NCI-H526 (cell line): Measurements from ENCODE around the gene TGFBR3.

Experiments used
- DNase-seq, 2 experiments: peaks; one replicate each; lab custom pipeline; 2025; lab: John Stamatoyannopoulos, UW

Gene TGFBR3

GRCh38 chr1:91755702-91756287 lies 130.2 kb downstream of the TGFBR3 start:
- DNase-seq: peak in 1 of 2 experiments; percentile 24

DNA sequence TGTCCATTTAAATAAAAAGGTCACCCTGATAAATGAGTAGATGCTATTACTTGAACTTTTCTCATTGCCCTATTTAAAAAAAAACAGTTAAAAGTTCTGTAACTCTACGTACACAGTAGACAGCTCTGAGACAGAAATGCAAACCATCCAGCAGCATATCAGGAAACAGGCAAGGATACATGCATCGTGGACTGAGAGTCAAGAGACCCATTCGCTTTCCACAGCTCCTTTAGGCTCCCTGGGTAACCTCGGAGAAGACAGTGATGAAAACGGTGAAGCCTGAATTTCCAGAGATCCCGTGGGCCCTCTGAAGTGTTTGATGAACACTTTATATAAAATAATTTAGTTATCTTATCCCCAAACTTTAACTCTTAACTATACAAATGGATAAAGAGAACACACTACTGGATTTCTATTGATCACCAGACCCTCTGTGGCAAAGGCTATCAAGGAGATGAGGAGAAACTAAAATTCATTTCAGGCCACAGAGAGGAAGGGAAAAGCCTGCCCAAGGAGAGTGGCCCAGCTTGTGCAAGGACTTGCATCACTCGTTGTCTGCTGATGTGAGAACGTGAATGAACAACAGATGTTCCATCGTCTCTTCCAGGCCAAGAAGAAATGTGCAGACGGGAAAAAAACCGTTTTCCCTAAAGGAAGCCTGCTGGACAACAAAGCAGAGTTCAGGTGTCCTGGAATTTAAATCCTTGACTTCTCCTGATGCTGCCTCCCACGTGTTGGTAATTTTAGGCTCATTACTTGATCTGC lies 131.0 kb downstream of the TGFBR3 start:
- no peak for DNase-seq

DNA sequence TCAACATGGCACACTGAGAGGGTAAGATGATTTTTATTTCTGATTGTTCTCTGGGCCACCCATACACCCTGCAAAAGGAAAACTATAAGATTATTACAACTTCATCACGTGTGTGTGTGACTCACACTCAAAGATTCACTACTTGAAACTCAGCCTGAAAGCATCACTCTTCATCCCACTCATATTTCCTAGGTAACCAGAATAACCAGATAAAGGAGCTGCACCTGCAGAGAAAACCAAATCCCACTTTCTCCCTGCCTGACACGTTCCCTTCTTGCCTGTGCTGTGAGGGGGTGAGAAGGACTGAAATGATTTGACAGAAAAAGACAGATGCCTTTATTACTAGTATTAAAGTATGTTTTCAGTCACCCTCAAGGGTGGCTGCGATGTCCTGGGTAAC lies 131.6 kb downstream of the TGFBR3 start:
- DNase-seq: no peak

DNA sequence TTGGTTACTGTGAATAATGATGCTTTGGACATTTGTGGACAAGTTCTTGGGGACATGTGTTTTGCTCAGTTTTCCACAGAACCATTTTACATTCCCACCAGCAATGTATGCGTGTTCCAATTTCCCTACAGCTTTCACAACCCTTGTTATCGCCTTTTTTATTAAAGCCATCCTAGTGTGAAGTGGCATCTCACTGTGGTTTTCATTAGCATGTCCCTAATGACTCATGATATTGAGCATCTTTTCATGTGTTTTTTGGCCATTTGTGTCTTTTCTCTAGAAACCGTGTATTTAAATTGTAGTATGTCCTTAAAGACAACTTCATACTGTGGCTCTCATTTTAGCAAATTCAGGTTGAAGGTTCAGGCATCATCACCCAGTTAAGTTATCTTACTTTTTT lies 132.1 kb downstream of the TGFBR3 start:
- DNase-seq: no peak

DNA sequence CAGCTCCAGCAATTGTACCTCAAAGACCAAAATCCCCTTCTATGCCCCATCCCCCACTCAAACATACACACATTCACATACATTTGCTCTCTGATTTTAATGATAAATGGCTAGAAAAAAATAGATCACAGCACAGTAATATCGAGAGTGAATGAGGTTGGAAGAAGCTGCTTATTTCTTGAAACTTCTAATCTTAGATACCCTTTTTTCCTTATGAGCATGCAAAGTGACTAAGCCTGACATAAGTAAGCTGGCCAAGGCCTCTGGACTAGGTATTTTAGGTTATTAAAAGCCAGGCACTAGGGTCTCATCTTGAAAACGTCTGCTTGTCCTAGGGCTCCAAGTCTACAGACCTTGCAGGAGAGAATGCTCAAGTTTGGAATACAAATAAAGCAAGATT lies 133.6 kb downstream of the TGFBR3 start:
- no peak for DNase-seq

- no peak for DNase-seq
Observed at GRCh38 chr1:91751275-91751674, 134.7 kb downstream of the TGFBR3 start.

DNA sequence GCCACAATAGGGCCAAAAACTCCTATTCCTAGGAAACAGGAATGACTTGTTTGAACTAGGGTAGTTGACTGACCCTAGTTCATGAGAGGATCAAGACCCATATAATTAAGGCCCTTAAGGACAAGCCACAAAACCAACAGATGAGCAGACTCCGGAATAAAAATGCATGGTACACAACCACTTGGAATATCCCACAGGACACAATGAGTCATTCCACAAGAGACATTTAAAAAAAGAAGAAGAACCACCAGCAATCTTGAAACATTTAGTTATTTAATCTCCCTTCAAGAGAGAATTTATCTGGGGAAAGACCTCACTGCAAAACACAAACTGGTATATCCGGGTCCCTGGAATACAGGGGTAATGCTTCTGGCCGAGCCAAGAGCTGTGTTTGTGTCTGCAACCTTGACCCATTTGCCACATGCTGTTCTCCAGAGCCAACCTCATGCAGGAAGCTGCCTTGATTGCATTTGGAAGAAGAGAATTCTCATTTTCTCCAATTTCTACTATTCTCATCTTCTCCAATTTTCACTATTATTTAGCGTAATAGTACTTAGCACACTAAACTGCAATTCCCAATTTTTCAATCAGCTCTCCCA lies 135.5 kb downstream of the TGFBR3 start:
- DNase-seq: no peak

- DNase-seq: no peak
Observed at GRCh38 chr1:91749788-91750231, 136.1 kb downstream of the TGFBR3 start.

- DNase-seq: no peak
Observed at GRCh38 chr1:91747666-91748065, 138.3 kb downstream of the TGFBR3 start.

GRCh38 chr1:91746728-91747338 lies 139.1 kb downstream of the TGFBR3 start:
- DNase-seq: no peak

DNA sequence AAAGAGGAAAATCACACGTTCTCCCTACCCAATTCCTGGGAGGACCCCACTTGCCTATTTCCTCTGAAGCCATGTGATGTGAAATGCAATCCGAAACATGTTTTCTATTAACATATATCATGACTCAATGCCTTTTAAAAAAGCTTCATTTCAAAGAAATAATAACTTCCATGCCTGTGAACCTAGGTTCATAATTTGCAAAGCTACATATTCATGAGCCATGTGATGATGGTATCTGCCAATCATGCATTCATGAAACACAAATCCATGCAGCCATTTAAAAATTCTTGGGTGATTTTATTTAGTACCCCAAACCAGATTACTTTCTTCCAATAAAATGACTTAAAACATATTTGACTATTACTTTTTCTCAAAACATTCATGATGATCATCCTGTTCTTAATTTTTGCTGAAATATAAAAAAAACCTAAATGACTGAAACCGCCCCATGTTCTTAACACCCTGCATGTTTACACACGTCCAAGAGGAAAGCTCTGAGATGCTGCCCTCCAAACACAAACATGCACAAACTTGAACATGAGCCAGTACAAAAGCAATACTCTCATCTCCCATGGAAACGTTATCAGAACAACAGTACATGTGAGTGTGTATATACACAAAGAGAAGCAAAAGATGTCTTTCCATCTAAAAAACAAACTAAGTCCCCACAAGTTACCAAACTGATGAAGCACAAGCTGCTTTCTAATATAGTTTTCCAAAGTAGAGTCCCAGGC lies 140.1 kb downstream of the TGFBR3 start:
- DNase-seq: no peak

- peak in 1 of 2 experiments; percentile 16 for DNase-seq
Observed at GRCh38 chr1:91744953-91745639, 140.9 kb downstream of the TGFBR3 start.

GRCh38 chr1:91742848-91743292 lies 143.1 kb downstream of the TGFBR3 start:
- no peak for DNase-seq

- no peak for DNase-seq
Observed at GRCh38 chr1:91741906-91742305, 144.0 kb downstream of the TGFBR3 start.

DNA sequence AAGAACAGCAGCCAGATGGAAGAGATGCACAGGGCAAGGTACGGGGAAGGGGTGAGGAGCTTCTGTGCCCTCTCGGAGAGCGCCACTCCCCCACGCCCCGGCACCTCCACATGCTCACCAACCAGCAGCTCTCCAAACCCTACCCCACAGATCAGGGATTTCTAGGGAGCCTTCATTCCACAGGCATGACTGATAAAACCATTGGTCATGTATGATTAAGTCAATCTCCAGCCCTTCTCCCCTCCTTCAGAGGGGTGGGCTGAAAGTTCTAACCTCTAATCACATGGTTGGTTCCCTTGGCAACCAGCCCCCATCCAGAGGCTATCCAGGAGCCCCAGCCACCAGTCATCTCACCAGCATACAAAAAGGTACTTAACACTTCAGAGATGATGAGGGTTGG lies 144.7 kb downstream of the TGFBR3 start:
- DNase-seq: no peak

GRCh38 chr1:91737650-91738049 lies 148.3 kb downstream of the TGFBR3 start:
- no peak for DNase-seq

DNA sequence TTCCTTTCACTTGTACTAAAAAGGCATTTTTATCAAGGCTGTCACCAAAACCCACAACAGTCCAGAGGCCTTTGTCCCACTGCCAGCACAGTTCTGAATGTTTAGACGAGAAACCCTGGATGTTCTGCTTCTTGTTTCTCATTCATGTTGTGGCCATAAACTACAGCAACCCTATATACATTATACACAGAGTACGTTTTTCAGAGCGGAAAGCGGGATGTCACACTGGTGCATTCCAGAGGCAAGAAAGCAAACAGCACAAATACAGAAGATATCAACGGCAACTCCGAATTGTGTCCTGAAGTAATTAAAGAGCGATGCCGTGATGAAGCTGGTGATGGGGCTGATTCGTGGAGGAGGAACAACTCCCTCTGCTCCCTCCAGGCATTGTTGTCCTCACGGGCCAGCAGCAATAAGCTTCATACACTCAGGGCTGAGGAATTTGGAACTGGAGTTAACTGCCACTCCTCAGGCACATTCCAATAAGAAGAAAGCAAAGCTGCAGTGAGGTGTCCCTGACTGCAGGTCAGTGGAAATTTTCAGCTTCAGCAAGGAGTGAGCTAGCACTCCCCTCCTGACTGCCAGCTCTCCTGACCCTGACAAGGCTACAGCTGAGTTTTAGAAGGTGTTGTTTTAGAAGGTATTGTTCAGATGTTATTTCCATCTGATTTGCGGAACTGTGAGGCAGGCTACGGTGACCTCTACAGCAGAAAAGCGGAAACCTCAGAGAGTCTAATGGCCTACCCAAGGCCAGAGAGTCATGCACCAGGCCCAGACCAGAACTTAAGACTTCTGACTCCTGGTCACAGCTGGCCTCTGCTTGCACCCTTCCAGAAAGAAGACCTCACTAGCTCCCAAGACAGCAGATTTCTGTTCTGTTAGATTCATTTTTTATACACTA lies 149.0 kb downstream of the TGFBR3 start:
- DNase-seq: no peak

DNA sequence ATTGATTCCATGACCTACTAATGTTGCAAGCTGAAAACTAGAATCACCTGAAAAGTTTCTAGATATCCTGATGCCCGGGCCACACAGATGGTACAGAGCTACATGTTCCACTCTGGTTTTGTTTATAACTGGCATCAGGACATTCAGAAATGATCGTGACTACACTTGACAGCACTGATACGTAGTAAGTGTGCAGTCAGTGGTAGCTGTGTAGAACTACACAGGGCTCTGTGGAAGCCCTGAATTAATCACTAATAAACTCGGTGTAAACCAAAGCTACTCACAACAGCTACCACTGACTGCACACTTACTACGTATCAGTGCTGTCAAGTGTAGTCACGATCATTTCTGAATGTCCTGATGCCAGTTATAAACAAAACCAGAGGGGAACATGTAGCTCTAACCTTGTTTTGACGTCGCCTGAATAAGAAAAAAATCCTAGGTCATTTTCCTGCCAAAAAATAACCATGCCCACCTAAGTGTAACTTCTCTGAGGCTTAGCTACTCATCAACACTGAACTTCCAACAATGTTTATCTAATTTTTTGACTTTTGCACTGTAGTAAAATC lies 149.7 kb downstream of the TGFBR3 start:
- no peak for DNase-seq

DNA sequence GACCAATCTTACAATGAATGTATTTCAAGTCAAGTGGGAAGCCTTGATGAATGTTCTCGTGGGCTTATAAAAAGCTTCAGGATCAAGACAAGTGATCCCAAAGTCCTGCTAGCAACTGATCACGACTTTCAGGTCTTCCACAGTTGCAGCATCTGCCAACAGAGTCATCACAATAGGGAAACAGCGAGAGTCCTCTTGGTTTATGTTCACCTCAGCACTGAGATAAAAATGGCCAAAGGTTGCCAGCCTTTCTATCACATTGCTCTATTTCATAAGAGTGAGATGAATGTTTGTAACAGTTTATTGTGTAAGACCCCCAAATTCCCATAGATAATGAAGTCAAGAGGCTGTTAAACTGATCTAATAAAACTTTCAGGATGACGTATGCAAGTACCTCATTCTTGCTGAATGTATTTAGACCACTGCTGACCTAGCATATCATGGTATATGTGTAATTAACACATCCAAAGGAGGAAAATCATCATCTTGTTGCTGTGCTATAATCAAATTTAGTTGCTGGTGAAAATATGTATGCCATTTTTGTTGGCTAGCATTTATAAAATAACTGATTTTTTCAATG lies 150.6 kb downstream of the TGFBR3 start:
- no peak for DNase-seq

GRCh38 chr1:91734761-91735160 lies 151.2 kb downstream of the TGFBR3 start:
- DNase-seq: no peak
